ENCODE measurements around the gene EFCAB9.

DNA sequence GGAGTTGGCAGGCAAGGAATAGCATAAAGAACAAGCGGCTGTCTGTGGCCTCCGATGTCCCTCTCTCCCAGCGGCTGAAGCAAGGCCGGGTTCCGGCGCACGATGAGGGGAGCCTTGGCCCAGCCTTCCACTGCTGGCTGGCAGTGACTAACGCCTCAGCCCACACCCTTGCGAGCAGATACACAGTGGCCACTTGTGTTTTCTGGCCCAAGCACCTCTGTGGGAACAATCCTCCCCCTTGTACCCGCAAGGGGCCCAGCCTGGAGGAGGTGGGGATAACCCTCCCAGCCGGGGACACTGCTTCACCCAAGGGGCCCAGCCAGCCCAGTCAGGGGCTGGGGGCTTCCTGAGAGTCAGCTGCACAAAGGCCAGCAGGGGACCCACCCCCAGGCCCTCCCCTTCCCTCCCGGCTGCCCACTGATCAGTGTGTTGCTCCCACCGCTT is 29.2 kb upstream of the EFCAB9 start:
- TF ChIP-seq, protein P1, sequence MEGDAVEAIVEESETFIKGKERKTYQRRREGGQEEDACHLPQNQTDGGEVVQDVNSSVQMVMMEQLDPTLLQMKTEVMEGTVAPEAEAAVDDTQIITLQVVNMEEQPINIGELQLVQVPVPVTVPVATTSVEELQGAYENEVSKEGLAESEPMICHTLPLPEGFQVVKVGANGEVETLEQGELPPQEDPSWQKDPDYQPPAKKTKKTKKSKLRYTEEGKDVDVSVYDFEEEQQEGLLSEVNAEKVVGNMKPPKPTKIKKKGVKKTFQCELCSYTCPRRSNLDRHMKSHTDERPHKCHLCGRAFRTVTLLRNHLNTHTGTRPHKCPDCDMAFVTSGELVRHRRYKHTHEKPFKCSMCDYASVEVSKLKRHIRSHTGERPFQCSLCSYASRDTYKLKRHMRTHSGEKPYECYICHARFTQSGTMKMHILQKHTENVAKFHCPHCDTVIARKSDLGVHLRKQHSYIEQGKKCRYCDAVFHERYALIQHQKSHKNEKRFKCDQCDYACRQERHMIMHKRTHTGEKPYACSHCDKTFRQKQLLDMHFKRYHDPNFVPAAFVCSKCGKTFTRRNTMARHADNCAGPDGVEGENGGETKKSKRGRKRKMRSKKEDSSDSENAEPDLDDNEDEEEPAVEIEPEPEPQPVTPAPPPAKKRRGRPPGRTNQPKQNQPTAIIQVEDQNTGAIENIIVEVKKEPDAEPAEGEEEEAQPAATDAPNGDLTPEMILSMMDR (IDR thresholded peaks at IDR 0.05): no peak
- no peak for TF ChIP-seq POLR2A (IDR thresholded peaks at IDR 0.05)

Data from uterus (tissue), 2 donors.